GM18505 (cell line): Measurements from ENCODE around the gene ABCC6.

Experiments
- ATAC-seq: cut with Tn5 transposase; IDR thresholded peaks from one replicate; pipeline ENCODE4 v1.9.1; 2021; ENCODE audit not compliant: unreplicated experiment
- POLR2A ChIP-seq: IDR thresholded peaks from 4 replicates; pipeline ENCODE4 v1.6.1; 2011; ENCODE audit warnings: borderline replicate concordance; ENCODE audit not compliant: insufficient read depth, insufficient read length; ENCODE audit errors: extremely low read depth

ABCC6 gene

GRCh38 chr16:16136588-16136987 is 86.7 kb downstream of the ABCC6 start:
- ATAC-seq, result no peak
- no peak for TF ChIP-seq POLR2A

DNA sequence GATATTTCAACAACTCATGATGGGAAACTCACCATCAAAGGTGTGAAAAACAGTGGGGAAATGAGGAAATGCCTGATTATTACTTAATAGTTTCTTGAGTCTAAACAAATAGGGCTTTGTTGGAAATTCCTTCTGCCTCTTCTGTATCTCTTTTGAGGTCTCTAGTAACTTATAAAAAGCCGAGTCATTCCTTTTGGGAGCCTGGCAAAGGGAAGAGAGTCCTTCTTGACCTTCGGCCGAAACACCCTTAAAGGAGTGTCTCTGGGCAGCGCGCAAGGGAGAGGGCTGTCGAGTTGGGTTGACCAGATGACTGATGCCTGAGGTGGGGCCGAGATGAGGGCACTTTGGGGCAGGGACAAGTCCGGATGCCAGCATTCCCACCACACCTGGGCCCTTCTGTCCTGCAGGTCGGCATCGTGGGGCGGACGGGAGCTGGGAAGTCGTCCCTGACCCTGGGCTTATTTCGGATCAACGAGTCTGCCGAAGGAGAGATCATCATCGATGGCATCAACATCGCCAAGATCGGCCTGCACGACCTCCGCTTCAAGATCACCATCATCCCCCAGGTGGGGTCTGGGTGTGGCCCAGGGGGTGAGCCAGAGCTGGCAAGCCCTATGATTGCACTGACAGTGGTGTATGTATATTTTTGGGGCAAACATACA is 89.2 kb downstream of the ABCC6 start:
- TF ChIP-seq POLR2A, result no peak
- ATAC-seq, result no peak

- ATAC-seq, result no peak
- TF ChIP-seq POLR2A, result no peak
Measured at GRCh38 chr16:16131659-16132058, 91.6 kb downstream of the ABCC6 start.

- TF ChIP-seq POLR2A, result no peak
- no peak for ATAC-seq
Measured at GRCh38 chr16:16131204-16131603, 92.1 kb downstream of the ABCC6 start.

DNA sequence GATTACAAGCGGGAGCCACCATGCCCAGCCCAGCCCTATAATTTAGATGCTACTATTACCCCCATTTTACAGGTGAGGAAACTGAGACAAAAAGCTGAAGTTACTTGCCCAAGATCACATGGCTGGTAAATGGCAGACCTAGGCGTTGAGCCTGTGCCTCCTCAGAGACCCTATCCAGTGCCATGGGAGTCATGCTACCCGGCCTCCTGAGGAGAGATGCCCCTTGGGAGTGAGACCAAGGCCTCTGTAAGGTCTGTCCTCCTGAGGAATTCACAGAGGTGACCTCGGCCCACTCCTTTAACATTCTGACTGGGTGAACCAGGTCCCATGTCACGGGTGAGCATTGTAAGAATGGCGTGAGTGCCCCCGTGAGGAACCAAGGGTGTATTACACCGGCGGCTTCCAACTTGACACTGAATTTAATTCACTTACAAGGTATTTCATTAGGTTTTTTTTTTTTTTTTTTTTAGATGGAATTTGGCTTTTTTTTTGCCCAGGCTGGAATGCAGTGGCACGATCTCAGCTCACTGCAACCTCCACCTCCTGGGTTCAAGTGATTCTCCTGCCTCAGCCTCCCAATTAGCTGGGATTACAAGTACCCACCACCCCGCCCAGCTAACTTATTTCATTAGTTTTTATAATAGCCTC is 95.7 kb downstream of the ABCC6 start:
- no peak for TF ChIP-seq POLR2A
- ATAC-seq, result no peak

- no peak for ATAC-seq
- no peak for TF ChIP-seq POLR2A
Measured at GRCh38 chr16:16126896-16127295, 96.4 kb downstream of the ABCC6 start.

DNA sequence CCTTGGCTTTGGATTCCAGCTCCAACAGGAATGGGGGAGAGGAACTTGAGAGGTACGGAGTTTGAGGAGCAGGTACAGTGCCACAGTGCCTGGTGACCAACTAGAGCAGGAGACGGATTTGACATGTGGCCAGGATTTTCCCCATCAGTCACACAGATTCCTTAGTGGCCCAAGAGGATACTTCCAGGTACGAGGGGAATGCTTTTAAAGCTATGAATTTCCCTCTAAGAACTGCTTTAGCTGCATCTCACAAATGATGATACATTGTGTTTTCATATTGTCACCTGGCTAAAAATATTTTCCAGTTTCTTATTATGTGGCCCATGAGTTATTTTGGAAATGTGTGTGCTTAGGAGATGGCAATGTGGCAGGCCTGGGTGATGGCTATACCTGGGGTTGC is 98.3 kb downstream of the ABCC6 start:
- no peak for TF ChIP-seq POLR2A
- no peak for ATAC-seq

DNA sequence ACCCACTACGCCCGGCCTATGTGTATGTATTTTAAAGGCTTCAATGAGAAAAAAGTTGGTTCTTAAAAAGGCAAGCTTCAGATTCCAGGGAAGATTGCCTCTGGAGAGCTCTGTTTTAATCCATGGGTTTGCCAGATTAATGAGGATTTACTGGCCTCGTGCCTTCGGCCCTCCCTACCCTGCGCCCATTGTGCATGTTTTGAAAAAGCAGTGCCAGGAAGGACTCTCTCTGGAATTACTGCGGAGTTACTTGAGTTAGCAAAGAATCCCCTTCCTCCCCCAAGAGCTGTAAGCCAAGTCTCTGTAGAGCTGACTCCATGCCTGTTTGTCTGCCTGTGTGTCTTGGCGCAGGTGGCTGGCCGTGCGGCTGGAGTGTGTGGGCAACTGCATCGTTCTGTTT is 98.9 kb downstream of the ABCC6 start:
- ATAC-seq, result no peak
- TF ChIP-seq POLR2A, result no peak

DNA sequence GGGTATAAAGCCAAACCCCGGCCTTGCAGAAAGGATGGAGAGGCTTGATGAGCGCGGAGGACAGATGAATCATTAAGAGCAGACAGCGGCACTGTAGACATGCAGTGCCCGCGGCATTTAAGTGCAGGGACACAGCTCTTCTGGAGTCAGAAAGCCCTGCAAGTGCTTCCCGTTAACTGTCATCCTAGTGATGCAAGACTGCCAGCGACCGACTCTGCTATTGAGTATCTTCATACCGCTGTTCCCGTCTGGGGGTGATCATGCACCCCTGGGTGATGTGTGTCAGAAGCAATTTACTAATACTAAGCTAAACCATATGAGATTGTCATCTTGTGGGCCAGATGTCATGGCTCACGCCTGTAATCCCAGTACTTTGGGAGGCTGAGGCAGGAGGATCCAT is 101.0 kb downstream of the ABCC6 start:
- ATAC-seq, result no peak
- TF ChIP-seq POLR2A, result no peak

GRCh38 chr16:16121185-16121727 is 102.0 kb downstream of the ABCC6 start:
- ATAC-seq, result no peak
- TF ChIP-seq POLR2A, result no peak

- no peak for TF ChIP-seq POLR2A
- no peak for ATAC-seq
Measured at GRCh38 chr16:16120382-16121184, 102.7 kb downstream of the ABCC6 start.

GRCh38 chr16:16120044-16120381 is 103.3 kb downstream of the ABCC6 start:
- no peak for ATAC-seq
- TF ChIP-seq POLR2A, result no peak

- ATAC-seq, result no peak
- TF ChIP-seq POLR2A, result no peak
Measured at GRCh38 chr16:16118337-16118736, 105.0 kb downstream of the ABCC6 start.

GRCh38 chr16:16116841-16117240 is 106.5 kb downstream of the ABCC6 start:
- no peak for TF ChIP-seq POLR2A
- ATAC-seq, result no peak
